Parathyroid adenoma (tissue), 2 donors: ENCODE data around the gene TUBB2B.

Source experiments
- H2AFZ ChIP-seq: fragments of 300-600 bp; sonication (generic); one replicate; pipeline ENCODE4 v1.7.0; 2017; ENCODE audit warnings: antibody characterized with exemption, mild to moderate bottlenecking
- H3K27ac ChIP-seq: fragments of 300-600 bp; sonication (generic); one replicate; pipeline ENCODE4 v1.7.0; 2017
- H3K27me3 ChIP-seq: fragments of 300-600 bp; sonication (generic); one replicate; pipeline ENCODE4 v1.7.0; 2017; ENCODE audit warnings: low read length; ENCODE audit not compliant: control insufficient read depth, insufficient read depth
- H3K36me3 ChIP-seq: fragments of 300-600 bp; sonication (generic); one replicate; pipeline ENCODE4 v1.7.0; 2017; ENCODE audit warnings: low read length; ENCODE audit not compliant: control insufficient read depth, insufficient read depth
- H3K4me1 ChIP-seq: fragments of 300-600 bp; sonication (generic); one replicate; pipeline ENCODE4 v1.7.0; 2017; ENCODE audit warnings: control low read depth
- H3K4me2 ChIP-seq: fragments of 300-600 bp; sonication (generic); one replicate; pipeline ENCODE4 v1.7.0; 2017; ENCODE audit warnings: low read length
- H3K4me3 ChIP-seq: fragments of 300-600 bp; sonication (generic); one replicate; pipeline ENCODE4 v1.7.0; 2017; ENCODE audit warnings: low read depth, low read length
- H3K79me2 ChIP-seq: fragments of 300-600 bp; sonication (generic); one replicate; pipeline ENCODE4 v1.7.0; 2017; ENCODE audit warnings: control low read depth
- H3K9ac ChIP-seq: fragments of 300-600 bp; sonication (generic); one replicate; pipeline ENCODE4 v1.7.0; 2017; ENCODE audit warnings: mild to moderate bottlenecking
- H3K9me3 ChIP-seq: fragments of 300-600 bp; sonication (generic); one replicate; pipeline ENCODE4 v1.7.0; 2017; ENCODE audit warnings: low read length; ENCODE audit not compliant: control insufficient read depth
- TF ChIP-seq, protein P1 (sequence below): fragments of 300-600 bp; sonication (generic); IDR thresholded peaks from one replicate; pipeline ENCODE4 v1.7.0; 2017; ENCODE audit warnings: antibody characterized with exemption, mild to moderate bottlenecking
- donor health status: primary hyperparathyroidism.

TUBB2B gene

DNA sequence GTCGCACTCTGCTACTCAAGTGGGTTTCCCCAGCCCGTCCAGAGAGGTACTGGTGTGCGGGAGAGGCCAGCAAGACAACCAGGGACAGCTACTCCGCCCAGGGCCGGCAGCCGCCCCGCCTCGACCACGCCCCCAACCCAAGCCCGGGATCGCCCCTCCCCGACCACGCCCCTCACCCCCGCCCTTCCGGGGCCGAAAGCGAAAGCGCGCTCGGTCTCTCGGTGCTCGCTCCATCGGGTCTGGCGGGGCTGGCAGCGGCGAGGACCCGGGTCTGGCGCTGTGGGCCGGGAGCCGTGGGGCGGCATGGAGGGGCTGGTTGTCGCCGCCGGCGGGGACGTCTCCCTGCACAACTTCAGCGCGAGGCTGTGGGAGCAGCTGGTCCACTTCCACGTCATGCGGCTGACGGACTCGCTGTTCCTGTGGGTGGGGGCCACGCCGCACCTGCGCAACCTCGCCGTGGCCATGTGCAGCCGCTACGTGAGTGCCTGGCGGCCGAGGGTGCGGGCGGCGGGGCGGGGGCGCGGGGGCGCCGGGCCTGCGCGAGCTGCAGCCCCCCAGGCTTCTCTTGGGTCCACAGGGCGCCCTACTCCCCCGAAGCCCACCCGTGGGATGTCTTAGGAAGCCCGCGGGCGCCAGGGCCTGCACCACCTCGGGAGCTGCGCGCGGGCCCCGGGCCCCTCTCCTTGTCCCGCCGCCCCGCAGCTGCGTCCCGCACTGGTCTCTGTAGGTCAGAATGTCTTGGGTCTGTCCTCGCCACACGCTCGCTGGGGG, 31.5 kb upstream of the TUBB2B start, which contains the start of gene PSMG4:
Gene PSMG4, plus strand, starts transcription at position 228 of the 771 bp plus-strand sequence. Its CDS starts 76 bp downstream, at position 304.
- Histone ChIP-seq H3K36me3 (no peaks in the 10 kb centered on the region), H3K4me2 (peak within 1 kb of the TSS; percentile 74), H3K79me2 (peaks cover 16% of the 10 kb centered on the region), H2AFZ (peak within 1 kb of the TSS; percentile 93), H3K4me3 (peak within 1 kb of the TSS; percentile 76), H3K9me3 (no peaks in the 10 kb centered on the region), H3K9ac (no peak within 1 kb of the TSS), H3K27me3 (no peaks in the 10 kb centered on the region), H3K4me1 (peaks cover 14% of the 10 kb centered on the region), H3K27ac (peak within 1 kb of the TSS; percentile 33)
- TF ChIP-seq, protein P1, sequence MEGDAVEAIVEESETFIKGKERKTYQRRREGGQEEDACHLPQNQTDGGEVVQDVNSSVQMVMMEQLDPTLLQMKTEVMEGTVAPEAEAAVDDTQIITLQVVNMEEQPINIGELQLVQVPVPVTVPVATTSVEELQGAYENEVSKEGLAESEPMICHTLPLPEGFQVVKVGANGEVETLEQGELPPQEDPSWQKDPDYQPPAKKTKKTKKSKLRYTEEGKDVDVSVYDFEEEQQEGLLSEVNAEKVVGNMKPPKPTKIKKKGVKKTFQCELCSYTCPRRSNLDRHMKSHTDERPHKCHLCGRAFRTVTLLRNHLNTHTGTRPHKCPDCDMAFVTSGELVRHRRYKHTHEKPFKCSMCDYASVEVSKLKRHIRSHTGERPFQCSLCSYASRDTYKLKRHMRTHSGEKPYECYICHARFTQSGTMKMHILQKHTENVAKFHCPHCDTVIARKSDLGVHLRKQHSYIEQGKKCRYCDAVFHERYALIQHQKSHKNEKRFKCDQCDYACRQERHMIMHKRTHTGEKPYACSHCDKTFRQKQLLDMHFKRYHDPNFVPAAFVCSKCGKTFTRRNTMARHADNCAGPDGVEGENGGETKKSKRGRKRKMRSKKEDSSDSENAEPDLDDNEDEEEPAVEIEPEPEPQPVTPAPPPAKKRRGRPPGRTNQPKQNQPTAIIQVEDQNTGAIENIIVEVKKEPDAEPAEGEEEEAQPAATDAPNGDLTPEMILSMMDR, result no peak

DNA sequence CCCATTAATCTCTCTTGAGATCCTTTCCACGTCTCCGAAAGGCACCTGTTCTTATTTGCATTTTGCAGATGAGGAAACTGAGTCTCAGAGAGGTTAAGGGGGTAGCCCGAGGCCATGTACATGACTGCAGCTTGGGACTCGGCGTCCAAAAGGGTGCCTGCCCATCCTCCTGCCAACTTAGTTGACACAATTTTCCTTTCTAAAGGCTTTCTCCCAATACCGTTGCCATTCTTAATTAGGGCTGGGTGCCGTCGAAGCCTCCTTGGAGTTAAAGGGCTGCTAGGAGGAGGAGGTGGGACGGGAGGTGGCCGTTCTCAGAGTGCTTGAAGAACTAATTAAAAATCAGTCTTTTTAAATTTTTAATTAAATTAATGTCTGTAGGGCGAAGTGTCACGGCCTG, 30.7 kb upstream of the TUBB2B start:
- peaks cover 13% of the 10 kb centered on the region for H3K79me2 ChIP-seq
- no peak overlapping the region for H3K27ac ChIP-seq
- H3K9ac ChIP-seq, result no peak overlapping the region
- H3K4me1 ChIP-seq, result peaks cover 13% of the 10 kb centered on the region
- H3K4me3 ChIP-seq, result peak overlapping the region; percentile 76
- no peaks in the 10 kb centered on the region for H3K27me3 ChIP-seq
- peak overlapping the region; percentile 93 for H2AFZ ChIP-seq
- H3K9me3 ChIP-seq, result no peaks in the 10 kb centered on the region
- H3K36me3 ChIP-seq, result no peaks in the 10 kb centered on the region
- peak overlapping the region; percentile 72 for H3K4me2 ChIP-seq
- TF ChIP-seq, protein P1, result no peak

DNA sequence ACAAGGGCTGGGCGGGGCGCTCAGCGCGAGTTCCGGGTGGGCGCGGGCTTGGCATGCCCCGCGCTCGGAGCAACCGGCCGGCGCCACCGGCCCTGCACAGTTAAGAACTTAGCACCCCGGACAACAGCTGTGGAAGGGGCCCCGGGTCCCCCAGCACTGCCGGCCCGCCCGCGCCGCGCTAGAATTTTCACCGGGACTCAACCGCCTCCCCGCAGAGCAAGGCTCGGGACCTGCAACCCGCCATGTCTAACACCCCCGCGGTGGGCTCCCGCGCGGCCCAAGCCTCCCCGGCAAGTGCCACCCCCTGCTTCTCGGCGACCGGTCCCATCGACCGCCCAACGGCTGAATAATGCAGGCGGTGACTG, 26.1 kb upstream of the TUBB2B start:
- no peaks in the 10 kb centered on the region for H3K79me2 ChIP-seq
- no peak overlapping the region for H3K9ac ChIP-seq
- no peak overlapping the region for H3K27ac ChIP-seq
- no peak overlapping the region for H3K4me2 ChIP-seq
- H3K9me3 ChIP-seq, result no peaks in the 10 kb centered on the region
- H3K36me3 ChIP-seq, result no peaks in the 10 kb centered on the region
- H3K4me1 ChIP-seq, result peaks cover 5% of the 10 kb centered on the region
- TF ChIP-seq, protein P1, result no peak
- H3K27me3 ChIP-seq, result no peaks in the 10 kb centered on the region
- no peak overlapping the region for H2AFZ ChIP-seq
- no peak overlapping the region for H3K4me3 ChIP-seq

DNA sequence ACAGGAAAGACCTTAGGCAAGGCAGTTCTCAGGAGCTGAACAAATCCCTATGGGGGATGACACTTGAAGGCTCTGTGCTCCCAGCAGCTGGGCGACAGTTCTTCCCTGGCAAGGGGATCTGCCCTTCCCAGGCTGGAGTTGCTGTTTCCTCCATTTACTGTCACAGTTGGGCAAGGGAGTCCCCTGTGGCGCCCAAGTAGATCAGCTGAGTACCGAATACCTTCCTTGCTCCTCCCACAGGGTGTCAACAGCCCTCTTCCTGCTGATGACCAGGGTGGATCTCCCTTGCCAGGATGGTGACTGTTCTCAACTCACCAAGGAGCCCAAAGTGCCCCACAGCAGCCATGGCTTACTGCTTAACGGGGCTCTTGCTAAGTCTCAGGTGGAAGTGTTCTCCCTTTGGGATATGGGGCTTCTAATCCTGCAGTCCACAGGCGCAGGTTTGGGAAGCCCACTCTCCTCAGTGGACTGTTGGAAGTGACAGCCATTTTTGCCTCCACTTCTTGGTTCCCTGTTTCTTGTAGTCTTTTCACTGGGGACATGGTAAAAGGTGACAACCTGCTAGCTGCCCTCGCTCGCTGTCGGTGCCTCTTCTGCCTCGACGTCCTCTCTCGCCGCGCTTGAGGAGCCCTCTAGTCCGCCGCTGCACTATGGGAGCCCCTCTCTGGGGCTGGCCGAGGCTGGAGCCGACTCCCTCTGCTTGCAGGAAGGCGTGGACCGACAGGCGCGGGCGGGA, 25.6 kb upstream of the TUBB2B start:
- Histone ChIP-seq H3K9ac (no peak overlapping the region), H3K36me3 (no peaks in the 10 kb centered on the region), H3K79me2 (no peaks in the 10 kb centered on the region), H3K27ac (no peak overlapping the region), H3K4me2 (no peak overlapping the region), H3K27me3 (no peaks in the 10 kb centered on the region), H2AFZ (no peak overlapping the region), H3K4me3 (no peak overlapping the region), H3K4me1 (peaks cover 5% of the 10 kb centered on the region), H3K9me3 (no peaks in the 10 kb centered on the region)
- TF ChIP-seq, protein P1, result no peak
